GM19351 (cell line): ENCODE measurements around the gene BID.
A peak's percentile ranks its signal among the peaks of the same experiment; 100 is the strongest.

ENCODE experiments used
- ATAC-seq: cut with Tn5 transposase; IDR thresholded peaks from one replicate; pipeline ENCODE4 v1.9.1; 2021; ENCODE audit warnings: mild to moderate bottlenecking, moderate library complexity; ENCODE audit not compliant: unreplicated experiment

The BID gene

DNA sequence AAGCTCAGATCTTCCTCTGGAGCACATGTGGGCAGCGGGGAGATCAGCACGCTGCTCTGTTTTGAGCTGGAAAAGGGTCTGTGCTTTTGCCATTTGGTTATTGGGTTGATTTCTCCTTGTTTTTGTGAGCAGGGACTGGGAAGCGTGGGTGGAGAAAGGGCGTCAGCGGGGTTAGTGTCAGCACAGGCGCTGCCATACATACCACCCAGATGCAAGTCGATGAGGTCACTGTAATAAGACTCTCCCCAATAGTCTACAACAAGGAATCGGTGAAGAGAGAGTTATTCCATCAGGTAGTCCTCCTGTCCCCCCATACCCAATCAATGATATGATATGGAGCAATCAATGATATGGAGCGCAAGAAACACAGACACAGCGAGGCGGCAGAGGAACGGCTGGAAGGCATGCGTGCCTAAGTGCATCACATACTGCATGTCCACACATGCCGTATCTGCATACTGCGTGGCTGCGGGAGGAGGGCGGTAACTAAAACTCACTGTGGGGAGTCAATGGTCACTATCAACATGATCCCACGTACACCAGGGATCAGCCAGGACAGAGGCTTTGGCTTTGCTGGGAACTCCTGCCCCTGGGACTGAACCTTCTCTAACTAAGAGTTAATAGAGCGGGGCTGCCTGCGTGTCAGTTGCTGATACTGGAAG lies 29.5 kb upstream of the BID start:
- ATAC-seq = no peak

DNA sequence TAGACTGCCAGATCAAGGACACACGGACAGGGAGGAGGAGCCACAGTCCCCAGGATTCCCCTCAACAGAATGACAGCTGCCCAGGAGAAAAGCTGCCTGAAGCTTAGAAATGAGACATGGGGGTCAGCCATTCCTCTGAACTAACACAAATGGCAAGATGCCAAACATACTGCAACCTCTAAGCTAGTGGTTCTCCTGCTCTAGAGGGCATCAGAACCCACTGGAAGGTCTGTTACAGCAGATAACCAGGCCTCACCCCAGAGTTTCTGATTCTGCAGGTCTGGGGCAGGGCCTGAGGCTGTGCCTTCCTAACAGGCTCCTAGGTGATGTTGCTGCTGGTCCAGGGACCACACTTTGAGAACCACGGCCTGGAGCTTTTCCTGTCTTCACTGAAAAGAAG lies 28.6 kb upstream of the BID start:
- ATAC-seq = no peak

DNA sequence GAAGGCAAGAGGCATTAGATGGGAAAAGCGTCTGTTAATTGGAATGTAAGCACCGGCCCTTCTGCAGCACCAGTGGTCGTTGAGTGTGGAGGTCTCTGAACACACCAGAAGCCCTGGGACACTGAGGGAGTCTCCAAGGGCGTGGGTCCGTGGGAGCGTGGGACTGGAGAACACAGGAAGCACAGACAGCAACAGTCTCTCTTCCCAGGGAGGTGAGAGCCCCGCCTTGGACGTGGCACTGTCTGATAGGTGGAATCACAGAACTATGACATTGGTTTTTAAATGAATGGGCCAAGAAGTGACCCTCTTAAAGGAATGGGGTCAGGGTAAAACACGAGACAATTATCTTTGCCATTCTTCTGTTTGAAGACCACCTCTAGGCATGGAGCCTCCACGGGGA lies 28.1 kb upstream of the BID start:
- ATAC-seq = no peak

DNA sequence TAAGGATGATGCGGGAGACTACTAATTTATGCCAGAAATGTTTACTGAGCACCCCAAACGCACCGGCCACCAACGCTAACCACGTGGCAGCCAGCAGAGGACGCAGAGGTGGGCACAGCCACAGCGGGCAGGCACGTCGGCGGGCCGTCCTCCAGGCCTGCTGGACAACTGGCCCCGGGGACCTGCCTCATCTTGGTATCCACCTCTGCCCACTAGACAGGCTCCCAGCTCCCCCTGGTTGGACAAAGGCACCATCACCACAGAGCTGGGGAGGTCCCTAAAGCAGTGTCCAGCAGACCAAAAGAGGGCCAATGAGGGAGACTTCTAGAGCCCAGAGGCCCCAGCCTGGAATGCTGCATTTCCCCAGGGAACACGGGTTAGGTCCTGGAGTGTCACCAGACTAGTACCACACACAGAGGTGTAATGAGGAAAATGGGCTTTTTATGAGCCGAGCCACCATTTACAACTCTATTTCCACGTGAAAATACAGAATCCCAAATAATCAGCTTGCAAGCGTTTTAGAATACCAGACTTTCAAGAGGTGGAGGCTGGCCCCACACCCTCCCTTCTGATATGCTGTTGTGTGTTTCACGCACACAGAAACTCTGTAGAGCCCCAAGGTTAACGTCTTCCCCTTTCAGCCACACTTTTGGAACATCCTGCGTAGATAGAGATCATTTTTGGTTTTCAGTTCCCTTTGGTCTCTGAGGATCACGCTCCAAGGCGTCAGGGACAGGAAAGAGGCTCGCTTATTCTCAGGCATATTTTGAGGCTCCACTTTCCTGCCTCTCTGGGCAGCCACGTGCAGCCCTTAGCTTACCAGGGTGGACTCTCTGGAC lies 23.7 kb upstream of the BID start:
- peak; percentile 63 for ATAC-seq

DNA sequence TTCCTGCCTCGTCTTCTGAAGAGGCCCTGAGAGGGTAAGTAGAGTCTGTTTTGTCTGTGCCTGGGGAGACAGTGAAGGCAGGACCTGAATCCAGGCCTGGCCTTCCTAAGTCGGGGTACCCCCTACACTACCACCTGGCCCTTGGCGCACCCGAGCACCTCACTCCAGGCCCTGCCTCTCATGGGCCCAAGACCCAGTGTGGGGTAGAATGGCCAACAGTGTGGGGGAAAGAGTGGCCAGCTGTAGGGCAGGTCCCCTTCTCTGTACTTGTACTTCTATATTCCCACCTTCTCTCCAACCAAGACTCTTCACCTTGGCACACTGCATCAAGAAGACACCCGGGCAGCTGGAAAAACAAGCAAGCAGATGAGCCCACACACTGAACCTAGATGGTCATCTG lies 22.4 kb upstream of the BID start:
- no peak for ATAC-seq

DNA sequence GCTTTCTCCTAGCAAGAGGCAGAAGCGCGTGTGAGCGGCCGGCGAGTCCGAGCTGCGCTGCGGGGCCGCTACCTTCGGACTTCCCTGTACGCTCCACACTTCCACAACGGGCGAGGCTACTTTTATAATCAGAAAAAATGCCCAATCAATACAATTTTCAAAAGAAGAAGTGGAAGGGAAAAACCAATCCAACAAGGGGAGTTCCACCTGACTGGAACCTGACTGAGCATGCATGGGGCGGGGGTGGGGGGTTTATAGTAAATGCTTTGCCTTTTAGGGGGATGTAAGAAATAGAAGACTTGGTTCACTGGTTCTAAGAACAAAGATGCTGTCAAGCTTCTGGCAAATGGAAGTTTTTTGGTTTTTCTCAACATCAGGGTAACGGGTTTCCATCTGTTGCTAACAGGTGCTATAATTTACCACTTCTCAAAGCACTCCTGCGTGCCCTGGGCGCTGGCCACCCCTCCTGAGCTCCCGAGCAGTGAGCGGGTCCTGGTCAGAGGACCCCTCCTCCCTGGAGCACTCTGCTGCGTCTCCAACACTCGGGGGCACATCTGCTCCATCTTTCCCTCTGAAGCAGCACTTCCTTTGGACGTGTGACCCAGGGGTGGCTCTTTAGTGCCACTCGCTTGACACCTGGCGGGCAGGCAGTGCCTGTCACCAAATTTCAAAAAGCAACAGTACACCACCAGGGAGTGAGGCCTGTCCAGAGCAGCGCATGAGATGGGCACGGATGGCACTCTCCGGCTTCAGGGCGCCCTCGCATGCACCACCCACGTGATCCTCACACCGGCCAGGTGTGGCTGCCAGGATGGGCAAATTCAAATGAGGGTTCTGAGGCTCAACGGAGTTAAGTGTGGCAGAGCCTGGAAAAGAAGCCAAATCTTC lies 21.6 kb upstream of the BID start:
- ATAC-seq = no peak

DNA sequence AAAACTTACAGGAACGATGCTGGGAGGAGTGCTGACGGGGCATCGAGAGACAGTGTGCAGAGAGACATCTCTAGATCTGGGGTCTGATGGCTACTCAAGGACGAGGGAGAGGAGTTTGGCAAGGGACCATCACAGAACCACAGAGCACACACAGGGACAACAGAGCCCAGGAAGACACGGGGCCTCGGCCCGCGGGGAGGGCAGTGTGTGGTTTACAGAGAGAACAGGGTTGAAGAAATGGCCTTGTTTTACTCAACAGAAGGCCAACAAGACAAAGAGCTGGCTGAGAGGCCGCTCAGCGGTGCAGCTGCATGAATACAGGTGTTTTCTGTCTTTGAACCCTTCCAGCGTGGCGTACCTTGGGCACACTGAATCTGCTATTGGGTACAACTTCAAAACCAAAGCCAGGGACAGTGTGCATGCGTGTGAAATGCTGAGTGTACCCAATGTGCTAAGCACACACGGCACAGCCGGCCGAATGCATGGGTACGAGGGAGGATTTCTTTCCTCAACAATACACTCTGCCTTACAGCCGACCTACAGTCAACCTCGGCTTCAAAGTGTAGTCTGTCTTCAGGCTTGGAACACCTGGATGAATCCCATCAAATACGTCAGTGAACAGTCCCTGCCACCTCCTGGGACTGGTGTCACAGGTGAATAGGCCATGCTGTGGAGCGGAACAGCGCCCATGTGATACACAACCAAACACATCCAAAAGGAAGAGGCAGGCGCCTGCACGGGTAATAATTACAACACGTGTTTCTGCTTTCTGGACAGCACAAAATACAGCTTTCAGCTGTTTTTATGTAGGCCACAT lies 20.7 kb upstream of the BID start:
- no peak for ATAC-seq

DNA sequence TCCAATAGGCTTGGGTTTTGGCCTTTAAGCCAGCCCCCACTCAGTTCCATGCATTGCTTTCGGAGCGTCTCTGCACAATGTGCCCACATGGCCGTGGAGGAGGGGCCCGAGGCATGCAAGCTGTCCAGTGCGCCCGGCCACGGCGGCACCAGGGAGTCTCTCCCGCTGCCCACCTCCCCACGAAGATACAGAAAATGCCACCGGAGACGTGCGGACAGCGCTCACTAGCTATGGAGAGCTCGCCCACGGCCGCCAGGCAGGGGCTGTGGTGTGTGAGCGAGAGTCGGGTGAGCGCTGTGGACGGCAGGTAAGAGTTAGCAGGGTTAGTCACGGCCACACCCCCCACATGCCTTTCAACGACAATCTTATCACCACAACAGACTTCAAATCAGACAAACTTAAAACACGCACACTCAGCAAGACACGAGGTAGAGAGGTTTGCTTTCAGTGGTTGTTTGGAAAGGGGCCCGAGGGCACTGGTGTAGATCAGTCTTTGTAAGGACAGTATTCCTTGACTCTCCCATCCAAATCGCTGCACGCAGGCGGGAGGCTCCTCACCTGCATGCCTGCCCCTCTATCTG lies 18.7 kb upstream of the BID start:
- no peak for ATAC-seq

DNA sequence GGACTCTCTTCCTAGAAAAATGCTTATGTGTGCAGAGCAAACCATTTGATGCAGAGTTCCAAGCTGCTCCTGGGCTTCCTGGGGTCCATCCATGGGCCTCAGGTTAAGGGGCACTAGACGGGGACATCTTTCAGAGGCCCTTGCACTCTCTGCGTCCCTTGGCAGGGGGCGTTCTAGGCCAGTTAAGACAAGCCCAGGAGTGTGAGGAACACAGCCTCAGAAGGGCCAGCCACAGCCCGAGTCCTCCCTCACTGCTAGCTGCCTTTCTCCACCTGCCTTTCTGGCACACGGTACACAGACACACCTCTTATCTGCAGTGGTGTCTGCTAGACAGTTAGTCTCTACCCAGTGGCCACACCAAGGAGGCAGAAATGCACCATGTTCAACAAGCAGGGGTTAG lies 18.0 kb upstream of the BID start:
- ATAC-seq = no peak

DNA sequence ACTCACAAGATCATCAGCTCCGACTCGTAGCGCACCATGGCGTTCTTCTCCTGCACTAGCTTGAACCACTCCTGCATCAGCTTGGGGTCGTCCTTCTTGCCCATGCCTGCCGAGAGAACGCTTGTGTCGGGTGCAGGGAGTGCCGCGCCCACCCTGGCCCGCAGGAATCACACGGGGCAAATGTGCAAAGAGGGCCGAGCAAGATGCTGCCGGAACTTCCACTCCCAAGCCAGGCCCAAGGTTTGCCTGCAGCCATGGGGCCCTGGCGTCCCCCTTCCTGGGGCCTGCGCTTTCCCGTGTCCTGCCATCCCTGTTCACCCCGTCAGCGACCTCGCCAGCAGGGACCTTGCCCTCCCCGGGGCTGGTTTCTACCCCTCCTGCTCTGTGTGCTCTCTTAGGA lies 16.9 kb upstream of the BID start:
- ATAC-seq = no peak

DNA sequence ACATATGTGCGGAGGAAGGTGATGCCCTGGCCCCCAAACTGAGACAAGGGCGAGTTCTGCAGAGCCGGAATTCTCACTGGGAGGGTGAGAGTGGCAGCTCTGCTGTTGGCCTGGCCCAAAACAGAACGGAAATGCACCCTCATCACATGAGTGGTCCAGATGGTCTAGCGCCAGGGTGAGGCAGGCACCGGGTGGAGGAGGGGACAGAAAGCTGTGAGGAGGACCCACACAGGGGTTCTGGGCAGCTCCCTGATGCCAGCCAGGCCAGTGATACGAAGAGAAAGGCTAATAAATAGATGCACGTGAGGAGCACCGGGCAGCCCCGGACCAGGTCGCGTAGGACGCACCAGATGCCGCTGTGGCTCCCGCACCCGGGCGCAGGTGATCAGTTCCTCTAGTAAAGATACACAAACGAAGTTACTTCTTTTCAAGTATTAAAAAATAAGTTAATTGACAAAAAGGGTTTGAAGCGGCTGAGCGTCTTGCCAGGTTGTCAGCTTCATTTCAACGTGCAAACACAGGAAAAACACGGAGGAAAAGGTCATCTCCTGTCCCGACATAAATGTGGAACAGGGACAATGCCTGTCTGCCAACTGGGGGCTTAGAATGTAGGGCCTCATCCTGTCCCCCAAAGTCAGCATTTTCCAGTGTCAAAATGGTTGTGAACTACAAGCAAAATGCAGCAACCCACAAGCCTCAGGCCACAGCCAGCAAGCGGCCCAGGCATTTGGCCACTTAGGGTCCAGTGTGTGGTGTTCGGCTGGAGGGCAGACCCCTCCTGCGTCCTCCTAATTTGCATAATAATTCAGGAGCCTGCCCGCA lies 15.3 kb upstream of the BID start:
- no peak for ATAC-seq

DNA sequence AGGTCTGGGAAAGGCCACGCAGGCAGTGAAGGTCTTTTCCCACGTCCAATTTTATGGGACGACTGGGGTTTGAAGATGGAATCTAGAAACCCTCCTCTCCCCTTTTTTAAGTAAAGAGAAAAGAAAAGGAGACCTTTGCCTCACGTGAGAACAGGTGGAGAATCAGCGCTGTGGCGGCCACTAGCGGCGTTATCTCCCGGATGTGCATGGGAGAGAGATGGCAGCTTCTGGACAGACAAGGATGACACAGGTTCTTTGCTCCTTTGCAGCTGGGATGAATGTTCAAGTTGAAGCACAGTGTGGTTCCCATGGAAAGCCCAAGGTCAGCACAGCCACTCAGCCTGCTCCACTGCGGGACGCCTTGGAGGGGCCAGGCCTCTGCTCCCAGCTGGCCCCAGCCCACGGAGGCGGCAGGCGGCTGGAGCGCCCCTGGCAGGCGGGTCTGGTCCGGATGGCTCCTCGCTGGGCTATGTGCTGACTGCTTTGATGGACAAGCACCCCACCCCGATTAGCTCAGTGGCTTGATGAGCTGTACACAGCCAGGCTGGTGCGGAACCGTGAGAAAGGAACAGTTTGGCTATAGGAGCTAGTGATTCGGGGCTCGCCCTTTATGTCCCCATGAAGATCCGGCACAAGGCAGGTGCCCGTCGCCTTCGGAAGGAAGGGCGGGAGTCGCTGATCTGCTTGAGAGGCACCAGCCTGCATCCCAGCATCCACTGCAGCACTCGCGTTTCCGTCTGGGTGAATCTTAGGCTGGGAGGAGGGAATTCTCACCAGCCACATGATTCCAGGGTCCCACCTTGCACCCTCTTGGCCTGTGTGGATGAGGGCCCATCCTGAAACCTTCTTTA lies 14.5 kb upstream of the BID start:
- no peak for ATAC-seq

DNA sequence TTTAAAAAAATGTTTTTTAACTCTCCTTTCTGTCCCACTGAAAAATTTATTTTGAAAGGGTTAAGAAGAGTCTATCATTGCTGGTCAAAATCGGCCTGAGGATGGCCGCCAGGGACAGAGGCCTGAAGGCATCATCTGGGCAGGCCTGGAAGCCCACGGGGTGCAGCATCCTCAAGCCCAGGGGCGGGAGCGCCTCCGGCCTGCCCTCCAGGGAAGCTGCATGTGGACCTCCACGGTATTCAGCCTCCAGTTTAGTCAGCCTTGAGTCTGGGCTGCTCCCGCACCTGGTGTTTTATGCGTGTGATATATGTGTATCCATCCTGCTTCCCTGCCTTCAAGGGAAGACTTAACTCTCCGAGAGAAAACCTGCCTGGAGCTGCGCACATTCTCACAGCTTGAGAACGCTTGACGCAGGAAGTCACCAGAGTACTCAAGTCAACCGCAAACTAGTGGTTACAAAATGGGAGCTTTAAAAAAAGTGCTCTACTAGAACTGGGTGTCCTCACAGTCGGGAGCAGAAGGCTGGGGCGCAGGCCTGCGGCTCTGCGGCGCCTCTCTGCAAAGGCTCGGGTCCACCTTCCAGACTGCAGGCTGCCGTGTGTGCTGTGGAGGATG lies 13.6 kb upstream of the BID start:
- no peak for ATAC-seq

DNA sequence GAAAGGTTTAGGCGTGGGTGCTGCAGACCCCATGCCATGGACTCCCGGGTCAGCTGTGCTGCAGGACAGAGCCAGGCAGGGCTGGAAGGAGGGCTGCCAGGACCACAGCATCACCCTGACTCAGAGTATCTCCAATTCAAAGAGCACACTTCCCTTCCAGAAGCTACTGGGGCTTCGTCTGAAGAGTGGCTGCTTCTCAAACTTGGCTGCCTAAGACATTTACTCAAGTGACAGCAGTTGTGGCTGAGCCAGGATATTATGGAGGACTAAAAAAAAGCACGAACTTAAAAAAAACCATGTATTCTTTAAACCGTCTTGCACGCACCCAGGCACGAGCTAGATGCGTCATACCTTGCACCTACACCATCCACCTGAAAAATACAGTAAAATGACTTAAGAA lies 13.0 kb upstream of the BID start:
- no peak for ATAC-seq

DNA sequence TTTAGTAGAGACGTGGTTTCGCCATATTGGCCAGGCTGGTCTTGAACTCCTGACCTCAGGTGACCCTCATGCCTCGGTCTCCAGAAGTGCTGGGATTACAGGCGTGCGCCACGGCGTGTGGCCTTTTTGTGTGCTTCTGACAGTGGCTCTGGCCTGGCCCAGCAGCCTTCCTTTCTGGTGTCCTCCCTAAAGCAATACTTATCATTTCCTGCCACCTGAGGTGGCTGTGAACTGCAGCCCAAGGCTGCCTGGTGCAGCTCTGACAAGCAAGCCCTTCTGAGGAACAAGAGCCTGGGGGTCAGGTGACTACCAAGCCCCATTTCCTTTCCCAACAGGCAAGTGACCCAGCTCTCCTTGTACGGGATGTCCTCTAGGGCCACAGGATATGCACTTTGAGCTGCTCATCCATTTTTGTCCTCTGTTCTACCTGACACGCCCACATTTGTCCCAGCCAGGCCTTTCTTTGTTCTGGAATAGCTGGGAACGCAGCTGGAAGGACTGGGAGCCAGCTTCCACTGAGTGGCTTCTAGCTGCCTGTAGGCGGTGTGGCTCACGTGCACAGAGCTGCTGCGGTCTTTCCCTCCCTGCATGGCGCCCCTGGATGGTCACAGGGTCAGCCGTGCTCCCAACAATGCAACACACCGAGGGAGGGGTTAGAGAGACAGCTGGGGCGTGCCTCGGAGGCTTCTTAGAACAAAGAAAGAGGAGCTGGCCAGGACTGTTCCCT lies 12.3 kb upstream of the BID start:
- ATAC-seq = no peak

DNA sequence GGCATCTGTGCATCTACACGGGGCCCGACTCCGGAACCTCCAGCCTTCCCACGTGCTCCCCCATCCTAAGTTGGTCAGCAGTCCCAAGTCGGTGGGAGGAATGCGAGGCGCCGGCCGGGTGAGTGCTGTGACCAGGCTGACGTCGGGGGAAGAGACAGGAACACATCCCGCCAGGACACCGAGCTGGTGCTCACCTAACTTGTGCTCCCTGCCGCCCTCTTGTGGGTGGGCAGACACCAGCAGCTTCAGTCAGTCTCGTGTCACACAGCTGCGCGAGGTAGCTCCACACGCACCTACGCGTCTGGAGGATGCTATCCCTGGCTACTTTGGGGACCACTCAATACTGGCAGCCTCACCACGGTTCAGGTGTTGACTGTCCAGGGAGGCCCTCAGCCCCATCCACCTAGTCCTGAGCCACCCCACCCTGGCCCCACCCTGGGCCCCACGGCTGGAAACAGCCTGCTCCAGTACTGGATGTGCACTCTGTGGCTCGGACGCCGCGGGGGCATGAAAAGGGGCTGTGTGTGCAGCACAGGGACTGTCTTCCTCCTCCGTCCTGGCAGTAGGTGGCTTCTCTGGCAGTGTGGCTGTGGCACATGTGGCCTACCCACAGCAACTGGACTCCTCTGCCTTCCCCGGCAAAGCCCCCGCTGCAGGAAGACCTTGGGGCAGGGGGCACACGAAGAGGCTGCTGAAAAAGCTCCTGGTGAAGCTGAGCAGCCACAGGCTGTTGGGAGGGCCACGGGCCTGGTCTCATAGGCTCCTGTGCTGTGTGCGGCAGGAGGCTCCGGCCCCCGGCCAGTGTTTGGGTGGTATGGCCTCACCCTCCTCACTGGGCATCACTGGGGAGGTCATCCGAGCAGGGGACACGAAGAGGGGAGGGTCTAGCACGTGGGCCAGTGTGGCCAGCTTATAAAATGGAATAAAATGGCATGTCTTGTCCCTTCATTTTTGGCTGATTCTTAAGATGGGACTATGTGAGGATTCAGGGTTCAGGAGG lies 11.2 kb upstream of the BID start:
- no peak for ATAC-seq
